HepG2 (cell line): ENCODE measurements around the gene ZNF217. TPM values are rescaled to one million over a fixed set of nuclear protein-coding genes. Genes with fewer than 3 reads are reported as not detected.
A peak's percentile ranks its signal among the peaks of the same experiment; 100 is the strongest.

ENCODE experiments used
- KAT8 ChIP-seq: IDR thresholded peaks from 2 replicates; pipeline ENCODE4 v1.6.1; 2016; ENCODE audit warnings: missing genetic modification reagents, missing compliant biosample characterization
- NKX3-1 ChIP-seq: sonication (generic); formaldehyde crosslinking; IDR thresholded peaks from 2 replicates; pipeline ENCODE4 v1.5.0; 2020; ENCODE audit warnings: missing genetic modification reagents
- SYNCRIP ChIP-seq: fragments of 200-400 bp; formaldehyde crosslinking; IDR thresholded peaks from 2 replicates; pipeline ENCODE4 v1.6.1; 2018; ENCODE audit warnings: mild to moderate bottlenecking, low read depth, low read length; ENCODE audit not compliant: insufficient read depth
- ZBTB3 ChIP-seq: sonication (generic); formaldehyde crosslinking; IDR thresholded peaks from 2 replicates; pipeline ENCODE4 v1.4.0; 2020; ENCODE audit warnings: low read depth, mild to moderate bottlenecking, moderate library complexity, missing genetic modification reagents, borderline replicate concordance
- ZNF446 ChIP-seq: sonication (generic); formaldehyde crosslinking; IDR thresholded peaks from 2 replicates; pipeline ENCODE4 v1.5.0; 2020; ENCODE audit warnings: mild to moderate bottlenecking, missing genetic modification reagents
- ZNF607 ChIP-seq: sonication (generic); formaldehyde crosslinking; IDR thresholded peaks from 2 replicates; pipeline ENCODE4 v1.5.1; 2020; ENCODE audit warnings: missing genetic modification reagents, mild to moderate bottlenecking, borderline replicate concordance
- polyA plus RNA-seq, 8 experiments: library from polyadenylated mRNA; depleted of rRNA in 3 of 8; stranded (reverse) in 7 of 8; unstranded in 1 of 8; fragments of >200 nt; fragmentation: Illumina TruSeq in 4 of 8; extraction: Trizol in 4 of 8; gene quantifications; 2 replicates each; pipeline versions ENCODE4 v1.2.1 to v1.2.3, GENCODE V29; 2011 to 2016; ENCODE audit warnings: low read depth in 4 of 8, missing spikeins in 1 of 8, mixed read lengths in 1 of 8; ENCODE audit not compliant: insufficient read depth in 1 of 8
- total RNA-seq, 5 experiments: library from RNA; depleted of rRNA; stranded (reverse); fragments of >200 nt; fragmentation: Illumina TruSeq; extraction: Trizol; gene quantifications; 2 replicates each; pipeline ENCODE4 v1.2.3, GENCODE V29; 2016; ENCODE audit warnings: low read depth in 1 of 5
- TF ChIP-seq, protein P1 (sequence below): sonication (generic); formaldehyde crosslinking; IDR thresholded peaks from 2 replicates; pipeline ENCODE4 v1.8.0; 2022; ENCODE audit warnings: missing genetic modification reagents, mild to moderate bottlenecking, borderline replicate concordance
- TF ChIP-seq, protein P2 (sequence below): sonication (generic); formaldehyde crosslinking; IDR thresholded peaks from 2 replicates; pipeline ENCODE4 v1.4.0; 2020; ENCODE audit warnings: missing genetic modification reagents
- TF ChIP-seq, protein P3 (sequence below): sonication (generic); formaldehyde crosslinking; IDR thresholded peaks from 2 replicates; pipeline ENCODE4 v1.4.0; 2020; ENCODE audit warnings: missing genetic modification reagents, mild to moderate bottlenecking, borderline replicate concordance
- TF ChIP-seq, protein P4 (sequence below): sonication (generic); formaldehyde crosslinking; IDR thresholded peaks from 2 replicates; pipeline ENCODE4 v1.4.0; 2020; ENCODE audit warnings: mild to moderate bottlenecking, missing genetic modification reagents, borderline replicate concordance
- TF ChIP-seq, protein P5 (sequence below): sonication (generic); formaldehyde crosslinking; IDR thresholded peaks from 2 replicates; pipeline ENCODE4 v1.4.0; 2020; ENCODE audit warnings: missing genetic modification reagents, borderline replicate concordance
- TF ChIP-seq, protein P6 (sequence below): sonication (generic); formaldehyde crosslinking; IDR thresholded peaks from 2 replicates; pipeline ENCODE4 v1.4.0; 2020; ENCODE audit warnings: missing genetic modification reagents

ZNF217 gene
- total and polyA plus RNA-seq, 2 of the 13 experiments (the other 11 are each of a cell fraction or from before 2014, with no cell fraction given) = 22.3 to 29.8 TPM

DNA sequence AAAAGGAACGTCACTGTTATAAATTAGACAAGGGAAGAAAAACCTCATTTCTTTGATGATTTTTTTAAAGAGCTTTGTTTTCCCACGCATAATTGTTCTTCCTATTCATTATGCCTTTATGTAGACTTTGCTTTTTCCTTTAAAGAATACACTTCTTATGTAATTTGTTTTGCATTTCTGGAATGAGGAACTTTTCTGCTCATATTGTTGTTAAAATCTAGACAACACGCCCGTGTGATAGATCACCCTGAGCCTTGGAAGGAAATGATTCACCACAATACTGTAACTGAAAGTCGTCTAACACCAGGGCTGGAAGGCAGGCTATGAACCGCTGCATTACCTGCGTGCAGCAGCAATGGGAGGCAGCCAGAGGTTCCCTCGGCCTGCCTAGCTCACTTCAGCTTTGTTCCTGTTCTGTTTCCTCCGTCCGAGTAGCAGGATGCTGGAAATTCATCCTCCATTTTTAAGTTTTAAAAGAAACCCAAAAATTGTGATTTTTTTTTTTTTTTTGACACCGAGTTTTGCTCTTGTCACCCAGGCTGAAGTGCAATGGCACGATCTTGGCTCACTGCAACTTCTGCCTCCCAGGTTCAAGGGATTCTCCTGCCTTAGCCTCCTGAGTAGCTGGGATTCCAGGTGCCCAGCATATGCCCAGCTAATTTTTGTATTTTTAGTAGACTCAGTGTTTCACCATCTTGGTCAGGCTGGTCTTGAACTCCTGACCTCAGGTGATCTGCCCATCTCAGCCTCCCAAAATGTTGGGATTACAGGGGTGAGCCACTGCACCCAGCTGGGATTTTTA is 49.6 kb upstream of the ZNF217 start (continued):
- TF ChIP-seq, protein P1, sequence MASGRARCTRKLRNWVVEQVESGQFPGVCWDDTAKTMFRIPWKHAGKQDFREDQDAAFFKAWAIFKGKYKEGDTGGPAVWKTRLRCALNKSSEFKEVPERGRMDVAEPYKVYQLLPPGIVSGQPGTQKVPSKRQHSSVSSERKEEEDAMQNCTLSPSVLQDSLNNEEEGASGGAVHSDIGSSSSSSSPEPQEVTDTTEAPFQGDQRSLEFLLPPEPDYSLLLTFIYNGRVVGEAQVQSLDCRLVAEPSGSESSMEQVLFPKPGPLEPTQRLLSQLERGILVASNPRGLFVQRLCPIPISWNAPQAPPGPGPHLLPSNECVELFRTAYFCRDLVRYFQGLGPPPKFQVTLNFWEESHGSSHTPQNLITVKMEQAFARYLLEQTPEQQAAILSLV (CRISPR knock-in tag) = 0 out of 2 replicates have a peak, but pooled peaks have one; percentile 22
- TF ChIP-seq, protein P2, sequence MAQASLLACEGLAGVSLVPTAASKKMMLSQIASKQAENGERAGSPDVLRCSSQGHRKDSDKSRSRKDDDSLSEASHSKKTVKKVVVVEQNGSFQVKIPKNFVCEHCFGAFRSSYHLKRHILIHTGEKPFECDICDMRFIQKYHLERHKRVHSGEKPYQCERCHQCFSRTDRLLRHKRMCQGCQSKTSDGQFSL = no peak
- TF ChIP-seq SYNCRIP (no peak), ZNF607 (CRISPR knock-in tag) (peak; percentile 40; the same call in 1 of the 2 replicates), KAT8 (peak; percentile 14; the same call in 1 of the 2 replicates), ZBTB3 (CRISPR knock-in tag) (0 out of 2 replicates have a peak, but pooled peaks have one; percentile 49), NKX3-1 (CRISPR knock-in tag) (peak; percentile 29; the same call in 1 of the 2 replicates), ZNF446 (no peak)
- TF ChIP-seq, protein P3, sequence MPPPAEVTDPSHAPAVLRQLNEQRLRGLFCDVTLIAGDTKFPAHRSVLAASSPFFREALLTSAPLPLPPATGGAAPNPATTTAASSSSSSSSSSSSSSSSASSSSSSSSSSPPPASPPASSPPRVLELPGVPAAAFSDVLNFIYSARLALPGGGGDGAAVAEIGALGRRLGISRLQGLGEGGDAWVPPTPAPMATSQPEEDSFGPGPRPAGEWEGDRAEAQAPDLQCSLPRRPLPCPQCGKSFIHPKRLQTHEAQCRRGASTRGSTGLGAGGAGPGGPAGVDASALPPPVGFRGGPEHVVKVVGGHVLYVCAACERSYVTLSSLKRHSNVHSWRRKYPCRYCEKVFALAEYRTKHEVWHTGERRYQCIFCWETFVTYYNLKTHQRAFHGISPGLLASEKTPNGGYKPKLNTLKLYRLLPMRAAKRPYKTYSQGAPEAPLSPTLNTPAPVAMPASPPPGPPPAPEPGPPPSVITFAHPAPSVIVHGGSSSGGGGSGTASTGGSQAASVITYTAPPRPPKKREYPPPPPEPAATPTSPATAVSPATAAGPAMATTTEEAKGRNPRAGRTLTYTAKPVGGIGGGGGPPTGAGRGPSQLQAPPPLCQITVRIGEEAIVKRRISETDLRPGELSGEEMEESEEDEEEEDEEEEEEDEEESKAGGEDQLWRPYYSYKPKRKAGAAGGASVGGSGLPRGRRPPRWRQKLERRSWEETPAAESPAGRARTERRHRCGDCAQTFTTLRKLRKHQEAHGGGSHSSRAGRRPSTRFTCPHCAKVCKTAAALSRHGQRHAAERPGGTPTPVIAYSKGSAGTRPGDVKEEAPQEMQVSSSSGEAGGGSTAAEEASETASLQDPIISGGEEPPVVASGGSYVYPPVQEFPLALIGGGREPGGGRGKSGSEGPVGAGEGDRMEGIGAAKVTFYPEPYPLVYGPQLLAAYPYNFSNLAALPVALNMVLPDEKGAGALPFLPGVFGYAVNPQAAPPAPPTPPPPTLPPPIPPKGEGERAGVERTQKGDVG (CRISPR knock-in tag) = peak; percentile 76; the same call in 1 of the 2 replicates
- TF ChIP-seq, protein P4, sequence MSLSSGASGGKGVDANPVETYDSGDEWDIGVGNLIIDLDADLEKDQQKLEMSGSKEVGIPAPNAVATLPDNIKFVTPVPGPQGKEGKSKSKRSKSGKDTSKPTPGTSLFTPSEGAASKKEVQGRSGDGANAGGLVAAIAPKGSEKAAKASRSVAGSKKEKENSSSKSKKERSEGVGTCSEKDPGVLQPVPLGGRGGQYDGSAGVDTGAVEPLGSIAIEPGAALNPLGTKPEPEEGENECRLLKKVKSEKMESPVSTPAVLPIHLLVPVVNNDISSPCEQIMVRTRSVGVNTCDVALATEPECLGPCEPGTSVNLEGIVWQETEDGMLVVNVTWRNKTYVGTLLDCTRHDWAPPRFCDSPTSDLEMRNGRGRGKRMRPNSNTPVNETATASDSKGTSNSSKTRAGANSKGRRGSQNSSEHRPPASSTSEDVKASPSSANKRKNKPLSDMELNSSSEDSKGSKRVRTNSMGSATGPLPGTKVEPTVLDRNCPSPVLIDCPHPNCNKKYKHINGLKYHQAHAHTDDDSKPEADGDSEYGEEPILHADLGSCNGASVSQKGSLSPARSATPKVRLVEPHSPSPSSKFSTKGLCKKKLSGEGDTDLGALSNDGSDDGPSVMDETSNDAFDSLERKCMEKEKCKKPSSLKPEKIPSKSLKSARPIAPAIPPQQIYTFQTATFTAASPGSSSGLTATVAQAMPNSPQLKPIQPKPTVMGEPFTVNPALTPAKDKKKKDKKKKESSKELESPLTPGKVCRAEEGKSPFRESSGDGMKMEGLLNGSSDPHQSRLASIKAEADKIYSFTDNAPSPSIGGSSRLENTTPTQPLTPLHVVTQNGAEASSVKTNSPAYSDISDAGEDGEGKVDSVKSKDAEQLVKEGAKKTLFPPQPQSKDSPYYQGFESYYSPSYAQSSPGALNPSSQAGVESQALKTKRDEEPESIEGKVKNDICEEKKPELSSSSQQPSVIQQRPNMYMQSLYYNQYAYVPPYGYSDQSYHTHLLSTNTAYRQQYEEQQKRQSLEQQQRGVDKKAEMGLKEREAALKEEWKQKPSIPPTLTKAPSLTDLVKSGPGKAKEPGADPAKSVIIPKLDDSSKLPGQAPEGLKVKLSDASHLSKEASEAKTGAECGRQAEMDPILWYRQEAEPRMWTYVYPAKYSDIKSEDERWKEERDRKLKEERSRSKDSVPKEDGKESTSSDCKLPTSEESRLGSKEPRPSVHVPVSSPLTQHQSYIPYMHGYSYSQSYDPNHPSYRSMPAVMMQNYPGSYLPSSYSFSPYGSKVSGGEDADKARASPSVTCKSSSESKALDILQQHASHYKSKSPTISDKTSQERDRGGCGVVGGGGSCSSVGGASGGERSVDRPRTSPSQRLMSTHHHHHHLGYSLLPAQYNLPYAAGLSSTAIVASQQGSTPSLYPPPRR (CRISPR knock-in tag) = peak; percentile 1; the same call in 1 of the 2 replicates
- TF ChIP-seq, protein P5, sequence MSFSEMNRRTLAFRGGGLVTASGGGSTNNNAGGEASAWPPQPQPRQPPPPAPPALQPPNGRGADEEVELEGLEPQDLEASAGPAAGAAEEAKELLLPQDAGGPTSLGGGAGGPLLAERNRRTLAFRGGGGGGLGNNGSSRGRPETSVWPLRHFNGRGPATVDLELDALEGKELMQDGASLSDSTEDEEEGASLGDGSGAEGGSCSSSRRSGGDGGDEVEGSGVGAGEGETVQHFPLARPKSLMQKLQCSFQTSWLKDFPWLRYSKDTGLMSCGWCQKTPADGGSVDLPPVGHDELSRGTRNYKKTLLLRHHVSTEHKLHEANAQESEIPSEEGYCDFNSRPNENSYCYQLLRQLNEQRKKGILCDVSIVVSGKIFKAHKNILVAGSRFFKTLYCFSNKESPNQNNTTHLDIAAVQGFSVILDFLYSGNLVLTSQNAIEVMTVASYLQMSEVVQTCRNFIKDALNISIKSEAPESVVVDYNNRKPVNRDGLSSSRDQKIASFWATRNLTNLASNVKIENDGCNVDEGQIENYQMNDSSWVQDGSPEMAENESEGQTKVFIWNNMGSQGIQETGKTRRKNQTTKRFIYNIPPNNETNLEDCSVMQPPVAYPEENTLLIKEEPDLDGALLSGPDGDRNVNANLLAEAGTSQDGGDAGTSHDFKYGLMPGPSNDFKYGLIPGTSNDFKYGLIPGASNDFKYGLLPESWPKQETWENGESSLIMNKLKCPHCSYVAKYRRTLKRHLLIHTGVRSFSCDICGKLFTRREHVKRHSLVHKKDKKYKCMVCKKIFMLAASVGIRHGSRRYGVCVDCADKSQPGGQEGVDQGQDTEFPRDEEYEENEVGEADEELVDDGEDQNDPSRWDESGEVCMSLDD (CRISPR knock-in tag) = no peak
- TF ChIP-seq, protein P6, sequence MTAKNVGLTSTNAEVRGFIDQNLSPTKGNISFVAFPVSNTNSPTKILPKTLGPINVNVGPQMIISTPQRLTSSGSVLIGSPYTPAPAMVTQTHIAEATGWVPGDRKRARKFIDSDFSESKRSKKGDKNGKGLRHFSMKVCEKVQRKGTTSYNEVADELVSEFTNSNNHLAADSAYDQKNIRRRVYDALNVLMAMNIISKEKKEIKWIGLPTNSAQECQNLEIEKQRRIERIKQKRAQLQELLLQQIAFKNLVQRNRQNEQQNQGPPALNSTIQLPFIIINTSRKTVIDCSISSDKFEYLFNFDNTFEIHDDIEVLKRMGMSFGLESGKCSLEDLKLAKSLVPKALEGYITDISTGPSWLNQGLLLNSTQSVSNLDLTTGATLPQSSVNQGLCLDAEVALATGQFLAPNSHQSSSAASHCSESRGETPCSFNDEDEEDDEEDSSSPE (CRISPR knock-in tag) = 0 out of 2 replicates have a peak, but pooled peaks have one; percentile 57
